ENCODE results near the gene BCL2L13.
A peak's percentile ranks its signal among the peaks of the same experiment; 100 is the strongest.
"Not testable (repeated sequence)": the region's sequence is repeated elsewhere in the genome, so short reads cannot be mapped to it uniquely, and the experiment has no call there.

BCL2L13 gene

DNA sequence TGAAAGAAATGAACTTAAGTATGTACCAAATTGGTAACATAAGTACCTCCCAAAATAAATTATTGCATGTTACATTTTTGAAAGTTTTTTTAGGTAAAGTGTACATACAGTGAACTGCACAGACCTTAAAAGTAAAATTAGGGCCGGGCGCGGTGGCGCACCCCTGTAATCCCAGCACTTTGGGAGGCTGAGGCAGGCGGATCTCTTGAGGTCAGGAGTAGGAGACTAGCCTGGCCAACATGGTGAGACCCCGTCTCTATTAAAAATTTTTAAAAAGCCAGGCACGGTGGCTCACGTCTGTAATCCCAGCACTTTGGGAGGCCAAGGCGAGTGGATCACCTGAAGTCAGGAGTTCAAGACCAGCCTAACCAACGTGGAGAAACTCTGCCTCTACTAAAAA is 1.7 kb upstream of the BCL2L13 start:
- not testable (repeated sequence) for DNase-seq

DNA sequence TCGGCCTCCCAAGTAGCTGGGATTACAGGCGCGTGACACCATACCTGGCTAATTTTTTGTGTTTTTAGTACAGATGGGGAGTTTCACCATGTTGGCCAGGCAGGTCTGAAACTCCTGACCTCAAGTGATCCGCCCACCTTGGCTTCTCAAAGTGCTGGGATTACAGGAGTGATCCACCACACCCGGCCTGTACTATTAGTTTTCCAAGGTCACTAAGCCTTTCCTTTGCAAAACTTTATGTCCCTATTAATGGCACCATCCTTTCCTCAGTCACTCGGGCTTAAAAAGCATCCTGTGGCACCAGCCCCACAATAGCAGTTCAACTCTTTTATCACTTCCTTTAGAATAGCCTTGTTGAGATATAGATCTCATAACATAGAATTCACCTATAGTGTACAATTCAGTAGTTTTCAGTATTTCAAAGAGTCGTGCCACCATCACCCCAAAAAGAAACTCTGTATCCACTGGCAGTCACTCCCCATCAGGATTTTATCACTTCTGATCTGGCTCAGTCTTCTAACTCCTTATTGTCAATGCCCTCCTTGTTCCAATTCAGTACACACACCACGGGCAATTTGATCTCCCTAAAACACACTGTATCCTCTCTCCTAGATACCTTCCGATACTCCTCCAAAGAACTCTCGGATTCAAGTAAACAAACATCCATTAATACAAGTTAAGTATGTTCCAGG is 921 bp upstream of the BCL2L13 start:
- peak in 1 of 58 donors; percentile 19 for DNase-seq

DNA sequence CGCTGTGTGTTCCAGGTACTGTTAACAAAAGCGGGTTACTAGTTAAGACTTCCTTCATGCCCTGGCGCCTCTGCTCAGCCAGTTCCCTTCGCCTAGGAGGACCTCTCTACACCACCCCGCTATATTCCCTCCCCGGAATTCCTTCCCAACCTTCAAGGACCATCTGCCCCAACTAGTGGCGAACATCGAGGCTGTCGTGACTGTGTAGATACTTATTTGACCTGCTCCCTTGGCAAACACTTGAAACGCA is 450 bp upstream of the BCL2L13 start:
- peak in 5 of 58 donors; percentile 29 to 85 (median 45) for DNase-seq

DNA sequence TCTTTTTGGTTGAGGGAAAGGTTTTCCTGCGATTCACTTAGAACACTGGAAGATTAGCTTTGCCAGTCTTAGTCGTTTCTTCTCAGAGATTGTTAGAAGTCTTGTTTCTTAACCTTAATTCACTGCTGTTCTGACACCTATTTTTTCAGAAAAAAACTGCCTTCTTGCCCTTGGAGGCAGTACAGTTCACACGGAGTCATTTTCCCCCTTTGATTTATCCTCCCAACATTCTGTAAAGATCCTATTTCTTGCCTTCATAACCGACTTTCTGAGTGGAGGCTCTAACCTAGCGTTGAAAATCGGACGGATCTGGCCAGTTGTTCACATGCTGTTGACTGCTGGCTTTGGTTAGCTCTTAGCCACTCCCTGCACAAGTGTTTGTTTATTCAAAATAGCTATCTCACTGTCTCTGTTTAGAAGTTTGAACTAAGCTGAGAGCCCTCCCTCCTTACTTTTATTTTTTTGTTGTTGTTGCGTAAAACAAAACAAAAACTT is 737 bp downstream of the BCL2L13 start:
- peak in 1 of 58 donors; percentile 18 for DNase-seq

- no peak for DNase-seq
These were observed 2.7 kb downstream of the BCL2L13 start for GRCh38 chr22:17641269-17641668.

GRCh38 chr22:17642357-17642756 is 3.8 kb downstream of the BCL2L13 start:
- DNase-seq: not testable (repeated sequence)

DNA sequence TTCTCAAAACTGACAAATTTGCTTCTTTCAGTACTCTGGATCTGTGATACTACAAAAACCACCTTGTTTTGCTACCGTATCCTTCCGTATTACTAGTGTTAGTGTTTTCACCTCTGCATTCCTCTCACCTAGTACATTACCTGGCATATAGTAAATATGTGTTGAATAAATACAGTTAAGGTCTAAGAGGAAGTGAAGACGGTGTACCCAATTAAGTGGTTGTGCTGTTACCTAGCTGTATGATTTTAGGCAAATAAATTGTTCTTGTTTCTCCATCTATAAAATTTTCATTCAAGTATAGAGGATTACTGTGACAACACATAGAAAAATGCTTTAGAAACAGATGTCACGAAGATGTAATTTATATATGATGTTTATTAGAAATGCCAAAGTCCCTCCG is 8.9 kb downstream of the BCL2L13 start:
- DNase-seq: no peak

DNA sequence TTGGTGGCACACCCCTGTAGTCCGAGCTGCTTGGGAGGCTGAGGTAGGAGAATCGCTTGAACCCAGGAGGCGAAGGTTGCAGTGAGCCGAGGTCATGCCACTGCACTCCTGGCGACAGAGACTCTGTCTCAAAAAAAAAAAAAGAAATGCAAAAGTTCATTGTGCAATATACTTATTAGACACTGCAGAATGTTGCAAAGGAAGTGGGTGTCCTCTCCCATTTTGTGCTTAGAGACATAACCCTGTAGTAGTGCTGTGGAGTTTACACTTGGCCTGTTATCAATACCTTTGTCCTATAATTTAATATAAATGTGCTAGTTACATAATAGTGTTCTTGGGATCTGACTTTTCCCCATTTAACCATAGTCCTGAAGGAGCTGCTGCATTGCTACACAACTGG is 9.4 kb downstream of the BCL2L13 start:
- no peak for DNase-seq

DNA sequence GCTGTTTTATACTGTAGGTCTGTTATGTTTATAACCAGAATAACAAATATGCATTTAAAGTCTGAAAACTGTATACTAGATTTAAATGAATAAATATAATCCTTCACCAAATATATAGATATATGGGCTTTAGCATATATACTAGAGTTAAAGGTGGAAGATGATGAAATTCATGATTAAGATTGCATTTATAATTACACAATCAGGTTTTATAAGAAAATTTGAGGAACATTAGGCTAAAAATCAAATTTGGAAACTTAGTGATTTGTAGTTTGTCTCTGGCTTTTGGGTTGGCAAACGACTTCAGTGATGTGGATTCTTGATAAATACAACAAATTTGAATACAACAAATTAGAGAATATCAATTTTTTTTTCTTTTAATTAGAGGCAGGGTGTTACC is 10.0 kb downstream of the BCL2L13 start:
- DNase-seq: no peak

GRCh38 chr22:17655289-17655688 is 16.7 kb downstream of the BCL2L13 start:
- DNase-seq: no peak

DNA sequence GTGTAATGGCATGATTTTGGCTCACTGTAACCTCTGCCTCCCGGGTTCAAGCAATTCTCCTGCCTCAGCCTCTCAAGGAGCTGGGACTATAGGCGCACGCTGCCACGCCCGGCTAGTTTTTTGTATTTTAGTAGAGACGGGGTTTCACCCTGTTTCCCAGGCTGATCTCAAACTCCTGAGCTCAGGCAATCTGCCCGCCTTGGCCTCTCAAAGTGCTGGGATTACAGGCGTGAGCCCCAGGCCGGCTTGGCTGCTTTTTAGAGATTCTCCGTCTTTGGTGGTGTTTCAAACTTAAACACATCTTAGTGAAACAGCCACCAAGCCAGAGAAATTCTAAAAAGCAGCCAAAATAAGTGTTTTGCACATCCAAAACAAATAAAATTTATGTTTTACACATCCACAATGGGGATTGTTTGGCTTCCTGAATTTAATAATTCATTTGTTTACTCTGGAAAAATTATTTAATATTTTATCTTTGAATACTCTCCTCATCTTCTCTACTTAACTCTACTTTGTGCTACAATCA is 18.4 kb downstream of the BCL2L13 start:
- DNase-seq: no peak

- no peak for DNase-seq
These were observed 26.0 kb downstream of the BCL2L13 start for GRCh38 chr22:17664414-17665055.

GRCh38 chr22:17665248-17665647 is 26.7 kb downstream of the BCL2L13 start:
- DNase-seq: no peak

GRCh38 chr22:17665854-17666253 is 27.3 kb downstream of the BCL2L13 start:
- no peak for DNase-seq

DNA sequence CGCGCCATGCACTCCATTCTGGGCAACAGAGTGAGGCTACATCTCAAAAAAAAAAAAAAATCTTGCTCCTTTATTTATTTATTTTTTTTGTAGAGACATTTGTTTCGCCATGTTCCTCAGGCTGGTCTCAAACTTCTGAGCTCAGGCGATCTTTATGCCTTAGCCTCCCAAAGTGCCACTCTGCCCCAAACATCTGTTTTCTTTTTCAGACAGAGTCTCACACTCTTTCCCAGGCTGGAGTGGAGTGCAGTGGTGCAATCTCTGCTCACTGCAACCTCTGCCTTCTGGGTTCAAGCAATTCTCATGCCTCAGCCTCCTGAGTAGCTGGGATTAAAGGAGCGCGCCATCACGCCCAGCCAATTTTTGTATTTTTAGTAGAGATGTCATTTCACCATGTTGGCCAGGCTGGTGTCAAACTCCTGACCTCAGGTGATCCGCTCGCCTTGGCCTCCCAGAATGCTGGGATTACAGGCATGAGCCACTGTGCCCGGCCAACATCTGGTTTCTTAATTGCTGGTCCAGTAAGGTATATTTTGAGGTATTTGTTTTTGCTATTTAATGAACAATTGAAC is 33.0 kb downstream of the BCL2L13 start:
- DNase-seq: not testable (repeated sequence)

DNA sequence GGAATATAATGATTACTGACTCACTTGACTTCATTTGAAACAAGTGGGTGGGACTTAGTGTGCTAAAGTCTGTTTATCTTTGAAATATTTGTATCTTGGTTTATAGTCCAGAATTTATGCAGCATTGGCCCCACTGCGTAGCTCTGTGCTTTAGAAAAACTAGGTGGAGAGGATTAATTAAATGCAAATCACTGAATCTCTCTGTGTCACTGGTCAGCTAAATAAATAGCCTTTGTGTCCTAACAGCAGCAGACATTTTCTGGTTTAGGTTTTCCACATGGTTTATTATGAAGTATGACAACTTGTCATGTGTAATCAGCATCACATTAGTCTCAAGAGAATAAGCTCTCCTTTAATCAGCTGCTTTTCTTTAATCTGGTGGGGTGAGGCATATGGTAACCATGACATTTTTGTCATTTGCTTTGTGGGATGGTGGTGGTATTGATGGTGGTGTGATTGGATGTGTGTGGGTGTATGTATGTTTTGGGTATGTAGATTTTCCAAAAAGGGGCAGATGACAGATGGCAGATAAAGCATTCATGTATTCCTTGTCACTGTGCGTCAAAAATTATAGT is 33.9 kb downstream of the BCL2L13 start:
- DNase-seq: peak in 1 of 58 donors; percentile 1

DNA sequence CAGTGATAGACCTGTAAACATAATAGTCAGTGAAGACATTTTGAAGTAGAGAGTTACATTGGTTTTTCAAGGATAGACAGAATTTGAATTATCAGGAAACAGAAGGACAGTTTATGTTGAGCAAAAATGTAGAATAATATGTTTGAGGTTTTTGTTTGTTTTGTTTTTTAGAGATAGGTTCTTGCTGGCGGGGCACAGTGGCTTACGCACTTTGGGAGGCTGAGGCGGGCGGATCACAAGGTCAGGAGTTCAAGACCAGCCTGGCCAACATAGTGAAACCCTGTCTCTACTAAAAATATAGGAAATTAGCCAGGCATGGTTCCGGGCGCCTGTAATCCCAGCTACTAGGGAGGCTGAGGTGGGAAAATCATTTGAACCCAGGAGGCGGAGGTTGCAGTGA is 35.6 kb downstream of the BCL2L13 start:
- DNase-seq: no peak

- DNase-seq: no peak
These were observed 37.0 kb downstream of the BCL2L13 start for GRCh38 chr22:17675584-17675983.

DNA sequence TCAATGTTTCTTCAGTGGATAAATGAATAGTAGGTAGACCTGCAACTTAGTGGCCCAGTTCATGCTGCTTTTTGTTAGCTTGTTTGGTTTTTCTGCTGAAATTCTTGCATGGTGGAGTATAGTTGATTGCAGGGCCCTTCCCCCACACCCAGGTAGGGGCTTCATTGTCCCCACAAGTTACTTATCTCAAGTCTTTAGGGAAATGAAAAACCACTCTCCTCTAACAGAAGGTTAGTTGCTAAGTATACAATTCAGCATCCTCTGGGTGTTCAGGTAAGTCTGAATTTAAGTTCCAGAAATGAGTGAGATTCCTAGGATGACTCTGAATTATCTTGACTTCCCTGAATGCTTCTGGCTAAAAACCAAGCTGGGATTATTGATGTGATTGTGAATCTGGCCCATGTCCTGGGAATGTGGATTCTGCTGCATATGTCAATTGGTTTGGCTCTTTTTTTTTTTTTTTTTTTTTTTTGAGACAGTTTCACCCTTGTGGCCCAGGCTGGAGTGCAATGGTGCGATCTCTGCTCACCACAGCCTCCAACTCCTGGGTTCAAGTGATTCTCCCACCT is 40.3 kb downstream of the BCL2L13 start:
- no peak for DNase-seq

GRCh38 chr22:17684245-17684644 is 45.7 kb downstream of the BCL2L13 start:
- no peak for DNase-seq

DNA sequence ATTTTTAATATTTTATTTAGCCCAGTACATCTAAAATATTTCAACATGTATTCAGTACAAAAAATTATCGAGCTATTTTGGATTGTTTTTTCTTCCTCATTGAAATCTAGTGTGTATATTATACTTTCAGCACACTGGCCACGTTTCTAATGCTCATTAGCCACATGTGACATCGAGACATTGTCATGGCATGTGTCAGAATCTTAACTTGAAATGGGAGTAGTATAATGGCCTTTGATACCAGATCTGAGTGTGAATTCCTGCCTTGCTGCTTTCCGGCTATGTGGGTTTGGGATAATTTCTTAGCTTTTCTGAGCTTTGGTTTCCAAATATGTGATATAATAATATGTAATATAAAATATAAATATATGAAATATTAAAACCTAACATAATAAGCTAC is 54.3 kb downstream of the BCL2L13 start:
- DNase-seq: no peak

DNA sequence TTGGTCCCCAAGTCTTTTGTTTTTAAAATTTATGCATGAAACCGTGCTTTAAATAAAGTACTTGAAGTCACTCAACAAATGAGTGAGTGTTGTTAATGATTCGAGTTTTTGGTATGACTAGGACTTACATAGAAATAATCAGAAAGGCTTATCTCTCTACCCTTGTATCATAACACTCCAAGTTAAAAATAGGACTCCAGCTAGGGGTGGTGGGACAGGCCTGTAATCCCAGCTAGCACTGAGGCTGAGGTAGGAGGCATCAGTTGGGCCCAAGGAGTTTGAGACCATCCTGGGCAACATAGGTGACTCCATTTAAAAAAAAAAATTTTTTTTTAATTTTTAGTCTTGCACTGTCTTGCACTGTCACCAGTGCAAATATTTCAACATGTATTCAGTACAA is 55.6 kb downstream of the BCL2L13 start:
- no peak for DNase-seq

All from anterior cingulate cortex (tissue), 58 donors.